Measurements from ENCODE around the gene TOM1. TPM values are rescaled to one million over a fixed set of nuclear protein-coding genes. Genes with fewer than 3 reads are reported as not detected.
"Not testable (repeated sequence)": the region's sequence is repeated elsewhere in the genome, so short reads cannot be mapped to it uniquely, and the experiment has no call there.

TOM1 gene
- total RNA-seq, 1 donor from 2014 or later = 36.9 TPM

GRCh38 chr22:35394810-35395563, 95.3 kb downstream of the TOM1 start:
- DNase-seq (ENCODE audit: low spot score) = no peak

GRCh38 chr22:35396622-35397021, 96.9 kb downstream of the TOM1 start:
- DNase-seq (ENCODE audit: low spot score) = not testable (repeated sequence)

GRCh38 chr22:35397095-35397904, 97.6 kb downstream of the TOM1 start:
- DNase-seq (ENCODE audit: low spot score) = no peak

Other genes starting within 250 kb of the TOM1 start
- not detected for gene ISX, start 233.7 kb upstream of the TOM1 start, total RNA-seq
- gene HMGXB4, start 42.4 kb upstream of the TOM1 start, total RNA-seq = 21.9 TPM
- 6.8 TPM for gene HMOX1, start 81.2 kb downstream of the TOM1 start, total RNA-seq
- 27.9 TPM for gene MCM5, start 100.2 kb downstream of the TOM1 start, total RNA-seq
- gene RASD2, start 240.9 kb downstream of the TOM1 start, total RNA-seq = 8.7 TPM